ENCODE results near the gene NTPCR.

Gene NTPCR

GRCh38 chr1:233019778-233020325 lies 69.4 kb downstream of the NTPCR start:
- no peak for DNase-seq

- no peak for DNase-seq
These were observed 70.0 kb downstream of the NTPCR start for GRCh38 chr1:233020426-233020825.

GRCh38 chr1:233022246-233022645 lies 71.8 kb downstream of the NTPCR start:
- DNase-seq, result no peak

- no peak for DNase-seq
These were observed 73.8 kb downstream of the NTPCR start for GRCh38 chr1:233024199-233024598.

GRCh38 chr1:233025157-233025556 lies 74.7 kb downstream of the NTPCR start:
- DNase-seq, result no peak

- no peak for DNase-seq
These were observed 75.2 kb downstream of the NTPCR start for GRCh38 chr1:233025567-233025966.

- no peak for DNase-seq
These were observed 76.6 kb downstream of the NTPCR start for GRCh38 chr1:233027046-233027445.

- DNase-seq, result no peak
These were observed 81.1 kb downstream of the NTPCR start for GRCh38 chr1:233031521-233031920.

GRCh38 chr1:233032916-233033315 lies 82.5 kb downstream of the NTPCR start:
- DNase-seq, result no peak

- DNase-seq, result no peak
These were observed 83.0 kb downstream of the NTPCR start for GRCh38 chr1:233033361-233033760.
